Cardiac septum (tissue), 1 donor: ENCODE results near the gene OR5D16. TPM values are rescaled to one million over a fixed set of nuclear protein-coding genes. Genes with fewer than 3 reads are reported as not detected.
"Not testable (repeated sequence)": the region's sequence is repeated elsewhere in the genome, so short reads cannot be mapped to it uniquely, and the experiment has no call there.

Experiments
- DNase-seq: peaks from one replicate; pipeline ENCODE4 v3.0.0-alpha.2; 2020; ENCODE audit warnings: low spot score
- intact Hi-C: fragments of 100-400 bp; cut with DNase I; formaldehyde crosslinking; loops from one replicate; pipeline ENCODE4 v1.14.0; 2022
- long read RNA-seq: library from polyadenylated mRNA; unstranded; transcript quantifications from one replicate; pipeline ENCODE4 v2.0.0, GENCODE V29; 2021
- total RNA-seq: library from RNA; stranded (reverse); fragmentation: NEBNext Ultra II Directional; extraction: Animal tissue kit (Norgen Biotek cat#: 25700); gene quantifications from one replicate; pipeline ENCODE4 v1.2.1, GENCODE V29; 2021
- donor health status: DM: no; HTN: no; CAD: no.

Gene OR5D16
- not detected for total RNA-seq
- long read RNA-seq, result 0 reads

DNA sequence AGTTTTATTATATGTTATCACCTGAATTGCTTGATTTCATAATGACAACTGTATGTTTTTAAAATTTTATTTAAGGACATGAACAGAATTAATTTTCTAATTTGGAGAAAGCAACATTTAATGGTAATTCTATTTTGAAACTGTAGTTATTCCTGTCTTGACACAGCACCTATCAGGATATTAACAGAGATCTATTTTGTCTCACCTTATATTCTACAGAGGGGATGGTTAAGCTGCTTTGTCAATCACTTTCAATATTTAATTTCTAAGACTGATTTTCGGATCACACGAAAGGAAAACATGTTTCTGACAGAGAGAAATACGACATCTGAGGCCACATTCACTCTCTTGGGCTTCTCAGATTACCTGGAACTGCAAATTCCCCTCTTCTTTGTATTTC lies at the start of gene OR5D16:
TSS of gene OR5D16 (plus strand) at position 301 of the 400 bp plus-strand sequence. CDS start at position 301, 0 bp downstream.
- intact Hi-C loops, result no loop called here
- DNase-seq, result no peak

DNA sequence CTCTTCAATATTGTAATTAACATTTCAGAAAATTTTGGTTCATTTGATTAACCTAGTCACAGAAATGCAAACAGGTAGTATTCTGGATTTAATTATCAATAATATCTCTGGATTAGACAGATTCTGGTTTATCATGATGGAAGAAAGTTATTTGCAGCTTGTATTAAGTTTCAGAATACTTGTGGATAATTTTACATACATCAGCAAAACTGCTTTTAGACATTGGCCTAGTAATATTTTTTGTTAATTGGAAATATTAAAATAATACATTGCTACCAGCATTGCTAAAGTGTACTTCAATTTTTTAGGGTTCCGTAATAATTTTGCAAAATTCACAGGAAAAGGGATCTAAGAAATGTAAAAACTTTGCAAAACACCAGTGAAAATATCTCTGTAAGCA lies 46.9 kb upstream of the OR5D16 start:
- intact Hi-C loops, result no loop called here
- DNase-seq, result no peak

DNA sequence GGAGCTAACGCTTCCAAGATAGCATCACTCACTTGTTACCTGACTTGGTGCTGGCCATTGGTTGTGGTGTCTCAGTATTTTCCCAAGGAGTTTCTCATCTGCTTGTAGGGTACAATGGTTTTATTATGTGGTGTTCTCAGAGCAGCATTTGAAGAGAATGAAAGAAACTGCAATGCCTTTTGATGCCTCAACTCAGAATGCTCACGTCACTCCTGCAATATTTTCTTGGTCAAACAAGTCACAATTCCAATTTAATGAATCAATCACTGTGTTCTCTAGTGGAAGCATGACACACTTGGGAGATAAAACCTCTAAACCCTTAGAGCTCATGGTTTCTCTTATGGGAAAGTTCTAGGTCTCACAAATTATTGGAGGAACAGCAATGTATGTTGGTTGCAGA lies 45.2 kb upstream of the OR5D16 start:
- no peak for DNase-seq
- intact Hi-C loops, result no loop called here

DNA sequence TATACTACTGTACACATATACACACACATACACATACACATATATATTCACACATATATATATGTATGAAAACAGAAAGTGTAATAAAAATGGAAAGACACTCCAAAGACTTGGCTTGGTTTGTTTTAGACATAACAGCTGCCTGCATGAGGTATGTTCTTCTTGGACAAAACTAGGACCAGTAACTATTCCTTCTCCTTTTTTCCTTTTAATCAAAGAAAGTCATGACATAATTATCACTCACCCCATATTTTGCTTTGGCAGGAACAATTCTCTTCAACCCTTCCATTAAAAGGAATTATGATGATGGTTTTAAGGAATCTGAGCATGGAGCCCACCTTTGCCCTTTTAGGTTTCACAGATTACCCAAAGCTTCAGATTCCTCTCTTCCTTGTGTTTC lies 43.3 kb upstream of the OR5D16 start, which contains the start of gene OR5D14:
TSS of gene OR5D14 (plus strand) at position 301 of the 400 bp plus-strand sequence. CDS start at position 301, 0 bp downstream.
- intact Hi-C loops, result no loop called here
- no peak for DNase-seq

DNA sequence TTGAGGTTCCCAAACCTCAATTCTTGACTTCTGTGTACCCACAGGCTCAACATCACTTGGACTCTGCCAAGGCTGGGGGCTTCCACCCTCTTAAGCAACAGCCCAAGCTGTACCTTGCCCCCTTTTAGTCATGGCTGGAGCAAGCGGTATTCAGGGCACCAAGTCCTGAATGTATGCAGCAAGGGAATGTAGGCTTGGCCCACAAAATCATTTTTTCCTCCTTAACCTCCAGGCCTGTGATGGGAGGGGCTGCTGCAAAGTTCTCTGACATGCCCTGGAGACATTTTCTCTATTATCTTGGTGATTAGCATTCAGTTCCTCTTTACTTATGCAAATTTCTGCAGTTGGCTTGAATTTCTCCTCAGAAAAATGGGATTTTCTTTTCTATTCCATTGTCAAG lies 32.3 kb upstream of the OR5D16 start:
- DNase-seq, result no peak
- intact Hi-C loops, result no loop called here

DNA sequence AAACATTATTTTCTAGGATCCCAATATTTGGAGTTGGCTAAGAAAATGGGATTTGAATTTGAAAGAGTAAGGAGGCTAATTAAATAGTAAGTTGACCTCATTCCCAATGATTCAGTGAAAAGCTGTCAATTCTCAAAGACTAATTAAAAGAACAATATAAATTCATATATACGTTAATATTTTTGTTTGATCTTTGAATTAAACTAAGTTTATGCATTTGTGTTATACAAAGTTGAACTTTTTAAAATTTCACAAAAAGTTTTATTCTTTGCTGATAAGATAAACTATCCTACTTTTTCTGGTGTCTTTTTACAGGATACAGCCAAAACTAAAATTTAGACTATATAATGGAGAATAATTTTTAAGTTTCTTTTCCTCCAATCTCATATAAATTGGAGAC lies 27.5 kb upstream of the OR5D16 start, which contains the start of gene OR5L1:
TSS of gene OR5L1 (plus strand) at position 301 of the 400 bp plus-strand sequence. CDS start 100 bp downstream, outside the sequence.
- intact Hi-C loops, result no loop called here

DNA sequence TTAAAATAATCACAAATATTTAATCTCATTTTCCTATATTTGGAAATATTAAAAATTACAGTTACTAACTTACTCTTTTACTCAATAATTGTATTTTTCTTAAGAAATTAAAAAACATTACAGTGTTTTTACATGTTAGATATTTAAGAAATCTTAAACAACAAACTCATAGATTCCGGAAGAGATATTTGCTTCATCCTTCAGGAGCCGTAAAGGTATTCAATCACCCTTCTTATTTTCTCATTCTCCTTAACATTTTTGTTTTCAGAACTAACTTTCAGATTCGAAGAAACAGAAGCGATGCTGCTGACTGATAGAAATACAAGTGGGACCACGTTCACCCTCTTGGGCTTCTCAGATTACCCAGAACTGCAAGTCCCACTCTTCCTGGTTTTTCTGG lies 19.2 kb upstream of the OR5D16 start, which contains the start of gene OR5D18:
TSS of gene OR5D18 (plus strand) at position 301 of the 400 bp plus-strand sequence. CDS start at position 301, 0 bp downstream.
- no peak for DNase-seq
- intact Hi-C loops, result no loop called here

More for the DNA sequence above, 27.5 kb upstream of the OR5D16 start, which contains the start of gene OR5L1:
- DNase-seq, result no peak

DNA sequence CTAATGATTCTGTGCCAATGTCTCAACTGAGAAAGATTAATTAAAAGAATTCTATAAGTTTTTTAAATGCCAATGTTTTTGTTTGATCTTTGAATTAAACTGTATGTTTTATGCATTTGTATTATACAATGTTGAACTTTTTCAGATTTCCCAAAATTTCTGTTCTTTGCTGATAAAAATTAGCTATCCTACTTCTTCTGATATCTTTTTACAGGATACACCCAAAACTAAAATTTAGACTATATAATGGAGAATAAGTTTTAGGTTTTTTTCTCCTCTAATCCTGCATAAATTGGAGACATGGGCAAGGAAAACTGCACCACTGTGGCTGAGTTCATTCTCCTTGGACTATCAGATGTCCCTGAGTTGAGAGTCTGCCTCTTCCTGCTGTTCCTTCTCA lies 11.6 kb upstream of the OR5D16 start, which contains the start of gene OR5L2:
TSS of gene OR5L2 (plus strand) at position 301 of the 400 bp plus-strand sequence. CDS start at position 301, 0 bp downstream.
- intact Hi-C loops, result no loop called here
- DNase-seq, result no peak

DNA sequence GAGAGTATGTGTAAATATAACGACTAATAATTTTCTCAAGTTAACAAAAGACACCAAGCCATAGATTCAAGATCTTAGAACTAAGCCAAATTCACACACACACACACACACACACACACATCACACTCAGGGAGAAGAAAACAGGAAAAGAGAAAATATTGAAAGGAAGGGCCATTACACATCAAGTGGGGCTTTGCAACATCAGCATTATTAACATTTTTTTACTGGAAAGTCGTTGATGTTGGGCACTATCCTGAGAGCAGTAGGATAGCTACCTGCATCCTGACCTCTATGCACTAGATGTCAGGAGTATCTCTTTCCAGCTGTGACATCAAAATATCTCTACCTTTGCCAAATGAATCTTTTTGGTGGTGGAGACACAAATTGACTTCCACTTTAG lies 8.9 kb downstream of the OR5D16 start:
- intact Hi-C loops, result no loop called here

DNA sequence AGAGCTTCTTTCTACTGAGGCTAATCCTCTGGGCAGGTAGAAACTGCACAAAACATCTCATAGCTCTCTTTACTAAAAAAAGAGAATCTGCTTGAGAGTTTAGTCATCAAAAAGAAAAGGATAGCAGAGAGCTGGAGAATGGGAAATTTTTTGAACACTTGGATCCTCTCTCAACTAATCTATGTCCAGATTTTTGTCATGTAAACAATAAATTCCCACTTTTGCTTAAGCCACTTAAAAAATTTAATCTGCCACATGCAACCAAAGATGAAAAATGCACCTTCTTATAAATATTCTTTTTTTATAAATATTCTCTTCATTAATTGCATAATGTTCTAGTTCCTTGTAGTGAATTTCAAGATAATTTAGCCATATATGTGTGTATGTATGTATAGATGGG lies 10.5 kb downstream of the OR5D16 start:
- no peak for DNase-seq
- intact Hi-C loops, result no loop called here

More for the DNA sequence above, 8.9 kb downstream of the OR5D16 start:
- DNase-seq, result no peak

DNA sequence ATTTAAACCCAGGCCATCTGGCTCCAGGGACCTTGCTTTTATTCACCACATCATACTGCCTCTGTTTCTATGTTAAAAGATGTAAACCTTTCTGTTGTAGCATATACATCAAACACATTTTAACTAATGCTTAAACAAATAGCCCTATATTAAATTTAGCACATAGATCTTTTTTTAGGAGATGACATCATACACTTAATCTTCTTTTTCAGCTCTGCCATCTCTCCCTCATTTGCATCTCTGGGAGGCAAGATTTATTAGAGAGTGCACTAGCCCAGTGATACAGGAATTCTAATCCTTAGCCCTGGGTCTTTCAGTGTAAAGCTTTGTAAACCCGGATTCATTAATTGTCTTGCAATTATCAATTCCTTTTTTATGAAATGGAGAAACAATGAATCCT lies 13.6 kb downstream of the OR5D16 start:
- no peak for DNase-seq

DNA sequence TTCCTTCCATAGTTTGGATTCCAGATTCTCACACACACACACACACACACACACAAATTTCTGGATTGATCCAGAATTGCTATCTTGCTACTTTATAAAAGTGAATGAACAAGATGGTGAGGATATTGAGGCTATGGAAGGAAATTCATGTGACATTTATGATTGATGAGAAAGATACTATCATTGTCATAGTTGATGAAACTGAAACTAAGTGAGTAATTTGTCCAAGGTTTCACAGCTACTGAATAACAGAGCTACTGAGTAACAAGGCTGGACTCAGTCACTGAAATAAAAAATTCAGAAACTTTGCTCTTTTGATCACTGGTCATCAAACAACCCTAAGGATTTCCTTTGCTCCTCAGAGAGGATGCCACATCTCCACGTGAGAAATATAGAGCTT lies 16.2 kb downstream of the OR5D16 start:
- no peak for DNase-seq
- intact Hi-C loops, result no loop called here

More for the DNA sequence above, 13.6 kb downstream of the OR5D16 start:
- intact Hi-C loops, result no loop called here

DNA sequence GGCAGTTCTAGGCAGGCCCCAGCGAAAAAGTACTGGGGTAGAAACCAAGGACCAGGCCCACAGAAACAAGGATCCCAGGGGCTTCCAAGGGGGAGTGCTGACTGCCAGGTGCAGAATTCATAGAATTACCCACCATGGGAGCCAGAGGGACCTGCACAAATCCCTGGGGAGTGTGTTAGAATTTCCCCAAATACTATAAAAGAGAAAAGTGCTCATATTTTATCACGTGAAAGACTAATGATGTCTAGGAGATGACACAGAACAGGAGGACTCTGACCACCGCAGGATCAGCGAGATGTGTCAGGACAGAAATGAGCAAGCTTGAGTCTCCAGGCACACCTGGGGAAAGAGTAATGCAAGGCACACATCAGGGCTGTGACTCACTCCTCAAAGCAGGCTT lies 28.8 kb downstream of the OR5D16 start:
- DNase-seq, intact Hi-C loops: not testable (repeated sequence)

DNA sequence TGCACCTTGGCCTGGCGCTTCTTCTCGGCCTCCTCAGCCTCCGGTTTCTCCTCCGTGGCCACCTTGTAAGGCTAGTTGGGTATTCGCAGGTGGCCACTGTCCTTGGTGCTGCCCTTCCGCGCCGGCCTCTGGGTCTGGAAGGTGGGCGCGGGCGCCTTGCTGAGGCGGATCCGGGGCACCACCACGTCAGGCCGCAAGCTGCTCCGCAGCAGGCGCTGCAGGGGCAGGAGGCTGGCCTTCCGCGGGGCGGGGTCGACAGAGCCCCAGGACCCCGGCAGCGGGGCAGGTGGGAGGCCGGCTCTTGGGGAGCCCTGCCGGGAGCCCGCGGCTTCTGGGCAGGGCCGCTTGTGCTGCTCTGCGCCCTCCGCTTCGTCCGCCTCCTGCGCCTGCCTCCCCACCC lies 34.2 kb downstream of the OR5D16 start:
- intact Hi-C loops, DNase-seq: not testable (repeated sequence)

DNA sequence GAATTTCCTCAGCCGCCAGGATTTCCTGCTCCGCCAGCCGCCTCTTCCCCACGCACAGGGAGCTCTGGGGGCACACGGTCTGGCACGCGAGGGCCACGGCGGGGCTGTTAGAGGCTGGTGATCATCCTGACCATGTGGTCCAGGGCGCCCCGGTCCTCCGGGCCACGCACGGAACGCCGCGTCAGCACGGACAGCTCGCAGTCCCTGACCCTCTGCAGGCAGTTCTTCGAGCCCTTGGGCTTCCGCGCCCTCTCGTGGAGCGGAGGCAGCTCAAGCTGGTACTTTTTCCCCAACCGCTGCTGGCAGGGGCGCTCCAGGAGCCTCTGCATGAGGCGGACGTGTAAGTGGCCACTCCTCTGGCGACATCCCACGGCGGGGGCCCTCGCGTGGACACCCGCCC lies 34.6 kb downstream of the OR5D16 start:
- intact Hi-C loops, DNase-seq: not testable (repeated sequence)

DNA sequence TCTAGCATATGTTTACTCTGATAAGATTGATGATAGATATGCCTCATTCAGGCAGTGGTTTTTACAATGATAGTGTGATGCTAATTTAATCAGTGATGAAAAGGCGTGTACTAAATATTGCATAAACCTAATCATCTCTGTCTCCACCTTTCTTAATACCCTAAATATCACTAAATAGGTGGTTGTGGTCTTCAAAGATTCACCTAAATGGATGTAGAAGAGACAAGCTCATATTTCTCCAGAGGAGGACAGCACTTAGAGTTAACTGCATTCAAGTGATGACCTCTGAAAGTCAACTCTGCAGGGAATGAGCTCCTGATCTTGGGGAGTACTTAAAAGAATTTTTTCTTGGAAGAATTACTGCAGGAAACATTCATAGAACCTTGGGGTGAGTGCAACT lies 44.4 kb downstream of the OR5D16 start, which contains the start of gene TRIM51:
TSS of gene TRIM51 (plus strand) at position 301 of the 400 bp plus-strand sequence. CDS start 2,132 bp downstream, outside the sequence.
- DNase-seq, intact Hi-C loops: not testable (repeated sequence)

DNA sequence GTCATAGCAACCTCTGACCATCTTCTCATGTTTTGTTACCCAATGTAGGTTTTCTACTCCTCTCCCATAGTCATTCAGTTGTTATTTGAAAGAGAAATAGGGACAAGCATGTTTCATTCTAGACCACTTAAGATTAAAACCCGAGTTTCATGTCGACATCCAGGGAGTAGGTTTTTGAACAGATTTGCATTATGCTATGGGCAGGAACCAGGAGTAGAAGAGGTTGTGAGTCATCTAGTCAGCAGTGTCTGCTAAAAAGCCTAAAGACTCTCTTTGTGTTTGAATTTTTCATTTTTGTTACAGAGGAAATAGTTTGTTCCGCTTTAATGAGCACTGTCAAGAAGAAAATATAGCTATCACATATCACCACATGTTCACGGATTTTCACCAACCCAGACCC lies 46.4 kb downstream of the OR5D16 start:
- intact Hi-C loops, DNase-seq: not testable (repeated sequence)

DNA sequence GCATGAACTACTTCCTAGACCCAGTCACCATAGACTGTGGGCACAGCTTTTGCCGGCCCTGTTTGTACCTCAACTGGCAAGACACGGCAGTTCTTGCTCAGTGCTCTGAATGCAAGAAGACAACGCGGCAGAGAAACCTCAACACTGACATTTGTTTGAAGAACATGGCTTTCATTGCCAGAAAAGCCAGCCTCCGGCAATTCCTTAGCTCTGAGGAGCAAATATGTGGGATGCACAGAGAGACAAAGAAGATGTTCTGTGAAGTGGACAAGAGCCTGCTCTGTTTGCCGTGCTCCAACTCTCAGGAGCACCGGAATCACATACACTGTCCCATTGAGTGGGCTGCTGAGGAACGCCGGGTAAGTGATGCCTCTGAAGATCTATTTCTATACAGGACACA lies 46.9 kb downstream of the OR5D16 start:
- intact Hi-C loops, DNase-seq: not testable (repeated sequence)
